HCT116 (cell line): ENCODE results near the gene FNDC3B. TPM values are rescaled to one million over a fixed set of nuclear protein-coding genes. Genes with fewer than 3 reads are reported as not detected.

Source experiments
- ATAC-seq: fragments of 200-7000 bp; cut with Tn5 transposase; 2 replicates; pipeline ENCODE4 v1.9.1; 2020; ENCODE audit warnings: mild to moderate bottlenecking, moderate library complexity
- BruUV-seq: library from RNA; stranded (reverse); fragments of 400-500 nt; replicated peaks from 2 replicates; lab custom pipeline; 2021; lab: Mats Ljungman, UMichigan
- CTCF ChIA-PET: fragments of 300-600 bp; sonication (Branson Sonifier 250); formaldehyde crosslinking; loops from one replicate; lab custom pipeline; 2021; ENCODE audit warnings: antibody characterized with exemption; lab: Charles Lee
- POLR2A ChIA-PET: fragments of 300-600, 350-600 bp; sonication (Branson Sonifier 250); formaldehyde crosslinking; loops from one replicate; lab custom pipeline; 2021; ENCODE audit warnings: antibody characterized with exemption; lab: Charles Lee
- RAD21 ChIA-PET, 2 experiments: fragments of 300-600 bp; sonication (Branson Sonifier 250); formaldehyde crosslinking; loops; one replicate each; lab custom pipeline; 2023; ENCODE audit warnings: low total read pairs in 2 of 2; ENCODE audit not compliant: uncharacterized antibody in 2 of 2, unreplicated experiment in 2 of 2, low non-redundant PET in 1 of 2; lab: Charles Lee
- DNase-seq: peaks from one replicate; pipeline ENCODE4 v3.0.0-alpha.2; 2010; ENCODE audit warnings: low read depth, low spot score
- H2AFZ ChIP-seq: fragments of 200-600 bp; shearing (Covaris generic), sonication (generic); 2 replicates; pipeline ENCODE4 v1.6.1; 2017; ENCODE audit warnings: low read depth, mixed run types, mixed read lengths, antibody characterized with exemption, low read length; ENCODE audit not compliant: poor library complexity, severe bottlenecking
- H3K27ac ChIP-seq: 2 replicates; pipeline ENCODE4 v1.5.1; 2012; ENCODE audit warnings: low read depth, low read length
- H3K27me3 ChIP-seq: fragments of 200-600 bp; sonication (generic); 2 replicates; pipeline ENCODE4 v1.6.1; 2016; ENCODE audit warnings: mixed run types, low read length, mixed read lengths; ENCODE audit not compliant: insufficient read depth
- H3K36me3 ChIP-seq, 2 experiments: fragments of 200-500 bp in 1 of 2; fragments of 200-600 bp in 1 of 2; sonication (Bioruptor generic) in 1 of 2; sonication (generic) in 1 of 2; 2 replicates each; pipeline versions ENCODE4 v1.5.1 to v1.6.1; 2014 to 2016; ENCODE audit warnings: low read length in 2 of 2, inconsistent platforms in 1 of 2, mixed read lengths in 1 of 2, mixed run types in 1 of 2; ENCODE audit not compliant: insufficient read depth in 2 of 2, control insufficient read depth in 1 of 2
- H3K4me1 ChIP-seq, 2 experiments: fragments of 200-600 bp in 1 of 2; sonication (generic) in 1 of 2; 2 replicates each; pipeline versions ENCODE4 v1.5.1 to v1.6.1; 2012 to 2017; ENCODE audit warnings: low read length in 2 of 2, inconsistent platforms in 1 of 2, mild to moderate bottlenecking in 1 of 2, mixed read lengths in 1 of 2, mixed run types in 1 of 2, moderate library complexity in 1 of 2; ENCODE audit not compliant: insufficient read depth in 2 of 2, control insufficient read depth in 1 of 2
- H3K4me2 ChIP-seq: fragments of 200-600 bp; sonication (generic); 2 replicates; pipeline ENCODE4 v1.6.1; 2017; ENCODE audit warnings: mixed run types, low read length, mixed read lengths
- H3K4me3 ChIP-seq, 2 experiments: fragments of 200-600 bp in 1 of 2; sonication (generic) in 1 of 2; replicated peaks in 1 of 2; 2 replicates each; pipeline ENCODE4 v1.5.1; 2011 to 2016; ENCODE audit warnings: low read length in 2 of 2, control low read depth in 1 of 2, low read depth in 1 of 2, mild to moderate bottlenecking in 1 of 2, mixed read lengths in 1 of 2, mixed run types in 1 of 2
- H3K79me2 ChIP-seq: fragments of 200-600 bp; sonication (generic); 2 replicates; pipeline ENCODE4 v1.6.1; 2017; ENCODE audit warnings: mild to moderate bottlenecking, mixed run types, low read length, moderate library complexity, mixed read lengths; ENCODE audit not compliant: insufficient read depth
- H3K9ac ChIP-seq: fragments of 200-600 bp; sonication (generic); 2 replicates; pipeline ENCODE4 v1.6.1; 2016; ENCODE audit warnings: low read length, mixed read lengths
- H3K9me2 ChIP-seq: fragments of 200-600 bp; sonication (generic), shearing (Covaris generic); 2 replicates; pipeline ENCODE4 v1.6.1; 2017; ENCODE audit warnings: mixed run types, mild to moderate bottlenecking, moderate library complexity; ENCODE audit not compliant: insufficient read depth
- H3K9me3 ChIP-seq, 2 experiments: fragments of 200-500 bp in 1 of 2; fragments of 200-600 bp in 1 of 2; sonication (Bioruptor generic) in 1 of 2; sonication (generic) in 1 of 2; 2 replicates each; pipeline ENCODE4 v1.6.1; 2014 to 2017; ENCODE audit warnings: low read length in 2 of 2, mixed read lengths in 2 of 2, inconsistent platforms in 1 of 2, low read depth in 1 of 2, mild to moderate bottlenecking in 1 of 2, mixed run types in 1 of 2, moderate library complexity in 1 of 2; ENCODE audit not compliant: control insufficient read depth in 1 of 2, insufficient read depth in 1 of 2
- H4K20me1 ChIP-seq: fragments of 200-600 bp; sonication (generic), shearing (Covaris generic); 2 replicates; pipeline ENCODE4 v1.6.1; 2017; ENCODE audit warnings: mixed run types, mild to moderate bottlenecking, moderate library complexity; ENCODE audit not compliant: insufficient read depth
- ATF3 ChIP-seq: IDR thresholded peaks from 2 replicates; pipeline ENCODE4 v1.6.1; 2012
- EGR1 ChIP-seq: IDR thresholded peaks from 2 replicates; pipeline ENCODE4 v1.6.1; 2012; ENCODE audit warnings: low read depth
- EZH2 ChIP-seq: fragments of 200-600 bp; sonication (generic); IDR thresholded peaks from 2 replicates; pipeline ENCODE4 v1.6.1; 2017; ENCODE audit warnings: antibody characterized with exemption, mixed run types
- EZH2phosphoT487 ChIP-seq: fragments of 200-600 bp; IDR thresholded peaks from 2 replicates; pipeline ENCODE4 v1.6.1; 2018; ENCODE audit warnings: antibody characterized with exemption, borderline replicate concordance
- POLR2A ChIP-seq: IDR thresholded peaks from 2 replicates; pipeline ENCODE4 v1.7.0; 2011; ENCODE audit warnings: borderline replicate concordance; ENCODE audit not compliant: insufficient read depth, insufficient read length; ENCODE audit errors: extremely low read depth
- SIN3A ChIP-seq: IDR thresholded peaks from 2 replicates; pipeline ENCODE4 v1.6.1; 2012; ENCODE audit warnings: low read depth
- SP1 ChIP-seq: IDR thresholded peaks from 2 replicates; pipeline ENCODE4 v1.6.1; 2012; ENCODE audit warnings: low read depth
- SRF ChIP-seq: IDR thresholded peaks from 2 replicates; pipeline ENCODE4 v1.6.1; 2012; ENCODE audit warnings: low read depth
- ZBTB33 ChIP-seq: IDR thresholded peaks from 2 replicates; pipeline ENCODE4 v1.6.1; 2011; ENCODE audit warnings: mild to moderate bottlenecking, low read length, moderate library complexity; ENCODE audit not compliant: insufficient replicate concordance; ENCODE audit errors: extremely low read depth
- ZFX ChIP-seq: fragments of 450-650 bp; IDR thresholded peaks from 2 replicates; pipeline ENCODE4 v1.6.1; 2017
- intact Hi-C: fragments of 100-400 bp; cut with micrococcal nuclease; formaldehyde crosslinking; loops from 2 replicates; pipeline ENCODE4 v1.10.0; 2022
- total RNA-seq: library from RNA; stranded (reverse); gene quantifications from one replicate; pipeline ENCODE4 v1.2.1, GENCODE V29; 2021; ENCODE audit not compliant: unreplicated experiment
- TF ChIP-seq, protein P1 (sequence below): IDR thresholded peaks from 2 replicates; pipeline ENCODE4 v1.6.1; 2012; ENCODE audit warnings: low read depth

The FNDC3B gene
- total RNA-seq, 1 experiment from 2014 or later, result 45.7 TPM

GRCh38 chr3:172286548-172287148, 247.3 kb downstream of the FNDC3B start:
- POLR2A ChIA-PET, result no interaction called here
- CTCF ChIA-PET, result no interaction called here
- H3K4me2 ChIP-seq, result no peak overlapping the region
- no peaks in the 10 kb centered on the region for H4K20me1 ChIP-seq
- H3K36me3 ChIP-seq, result no peaks in the 10 kb centered on the region; a peak in 1 of 4 replicates
- H3K9me2 ChIP-seq, result no peaks in the 10 kb centered on the region
- no peak overlapping the region for H3K27ac ChIP-seq
- intact Hi-C loops, result no loop called here
- DNase-seq (no peak), ATAC-seq (no peak)
- TF ChIP-seq, protein P1, sequence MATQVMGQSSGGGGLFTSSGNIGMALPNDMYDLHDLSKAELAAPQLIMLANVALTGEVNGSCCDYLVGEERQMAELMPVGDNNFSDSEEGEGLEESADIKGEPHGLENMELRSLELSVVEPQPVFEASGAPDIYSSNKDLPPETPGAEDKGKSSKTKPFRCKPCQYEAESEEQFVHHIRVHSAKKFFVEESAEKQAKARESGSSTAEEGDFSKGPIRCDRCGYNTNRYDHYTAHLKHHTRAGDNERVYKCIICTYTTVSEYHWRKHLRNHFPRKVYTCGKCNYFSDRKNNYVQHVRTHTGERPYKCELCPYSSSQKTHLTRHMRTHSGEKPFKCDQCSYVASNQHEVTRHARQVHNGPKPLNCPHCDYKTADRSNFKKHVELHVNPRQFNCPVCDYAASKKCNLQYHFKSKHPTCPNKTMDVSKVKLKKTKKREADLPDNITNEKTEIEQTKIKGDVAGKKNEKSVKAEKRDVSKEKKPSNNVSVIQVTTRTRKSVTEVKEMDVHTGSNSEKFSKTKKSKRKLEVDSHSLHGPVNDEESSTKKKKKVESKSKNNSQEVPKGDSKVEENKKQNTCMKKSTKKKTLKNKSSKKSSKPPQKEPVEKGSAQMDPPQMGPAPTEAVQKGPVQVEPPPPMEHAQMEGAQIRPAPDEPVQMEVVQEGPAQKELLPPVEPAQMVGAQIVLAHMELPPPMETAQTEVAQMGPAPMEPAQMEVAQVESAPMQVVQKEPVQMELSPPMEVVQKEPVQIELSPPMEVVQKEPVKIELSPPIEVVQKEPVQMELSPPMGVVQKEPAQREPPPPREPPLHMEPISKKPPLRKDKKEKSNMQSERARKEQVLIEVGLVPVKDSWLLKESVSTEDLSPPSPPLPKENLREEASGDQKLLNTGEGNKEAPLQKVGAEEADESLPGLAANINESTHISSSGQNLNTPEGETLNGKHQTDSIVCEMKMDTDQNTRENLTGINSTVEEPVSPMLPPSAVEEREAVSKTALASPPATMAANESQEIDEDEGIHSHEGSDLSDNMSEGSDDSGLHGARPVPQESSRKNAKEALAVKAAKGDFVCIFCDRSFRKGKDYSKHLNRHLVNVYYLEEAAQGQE, result no peak
- TF ChIP-seq ZBTB33 (no peak), EGR1 (no peak), EZH2phosphoT487 (no peak), SIN3A (no peak), POLR2A (no peak), SRF (no peak), ZFX (no peak), EZH2 (no peak), ATF3 (no peak), SP1 (no peak)
- no peaks in the 10 kb centered on the region for H3K79me2 ChIP-seq
- no peak overlapping the region for H2AFZ ChIP-seq
- H3K9me3 ChIP-seq, result no peaks in the 10 kb centered on the region
- H3K9ac ChIP-seq, result no peak overlapping the region
- RAD21 ChIA-PET, result no interaction called here
- H3K4me1 ChIP-seq, result no peaks in the 10 kb centered on the region
- H3K4me3 ChIP-seq, result no peak overlapping the region
- no TSS peak for BruUV-seq
- H3K27me3 ChIP-seq, result no peaks in the 10 kb centered on the region
